ENCODE data around the gene ELF2. TPM values are rescaled to one million over a fixed set of nuclear protein-coding genes. Genes with fewer than 3 reads are reported as not detected.

The ELF2 gene
- total RNA-seq, 1 donor from 2014 or later, result 57.9 TPM

GRCh38 chr4:139145552-139145932 lies 31.5 kb downstream of the ELF2 start:
- Mint-ChIP-seq H3K27me3 (no peaks in the 10 kb centered on the region), H3K36me3 (ENCODE audit: low read depth) (peaks cover 4% of the 10 kb centered on the region), H3K9me3 (peaks cover 5% of the 10 kb centered on the region), H3K4me3 (no peak overlapping the region), H3K27ac (no peak overlapping the region), H3K4me1 (peaks cover 39% of the 10 kb centered on the region)
- TF ChIP-seq, protein P1, sequence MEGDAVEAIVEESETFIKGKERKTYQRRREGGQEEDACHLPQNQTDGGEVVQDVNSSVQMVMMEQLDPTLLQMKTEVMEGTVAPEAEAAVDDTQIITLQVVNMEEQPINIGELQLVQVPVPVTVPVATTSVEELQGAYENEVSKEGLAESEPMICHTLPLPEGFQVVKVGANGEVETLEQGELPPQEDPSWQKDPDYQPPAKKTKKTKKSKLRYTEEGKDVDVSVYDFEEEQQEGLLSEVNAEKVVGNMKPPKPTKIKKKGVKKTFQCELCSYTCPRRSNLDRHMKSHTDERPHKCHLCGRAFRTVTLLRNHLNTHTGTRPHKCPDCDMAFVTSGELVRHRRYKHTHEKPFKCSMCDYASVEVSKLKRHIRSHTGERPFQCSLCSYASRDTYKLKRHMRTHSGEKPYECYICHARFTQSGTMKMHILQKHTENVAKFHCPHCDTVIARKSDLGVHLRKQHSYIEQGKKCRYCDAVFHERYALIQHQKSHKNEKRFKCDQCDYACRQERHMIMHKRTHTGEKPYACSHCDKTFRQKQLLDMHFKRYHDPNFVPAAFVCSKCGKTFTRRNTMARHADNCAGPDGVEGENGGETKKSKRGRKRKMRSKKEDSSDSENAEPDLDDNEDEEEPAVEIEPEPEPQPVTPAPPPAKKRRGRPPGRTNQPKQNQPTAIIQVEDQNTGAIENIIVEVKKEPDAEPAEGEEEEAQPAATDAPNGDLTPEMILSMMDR (IDR thresholded peaks at IDR 0.05), result no peak
- ChIA-PET CTCF (no interaction called here), POLR2A (no interaction called here)
- no peak for DNase-seq
- ATAC-seq (ENCODE audit: low read depth), result no peak
- intact Hi-C loops (cut with micrococcal nuclease), result no loop called here

DNA sequence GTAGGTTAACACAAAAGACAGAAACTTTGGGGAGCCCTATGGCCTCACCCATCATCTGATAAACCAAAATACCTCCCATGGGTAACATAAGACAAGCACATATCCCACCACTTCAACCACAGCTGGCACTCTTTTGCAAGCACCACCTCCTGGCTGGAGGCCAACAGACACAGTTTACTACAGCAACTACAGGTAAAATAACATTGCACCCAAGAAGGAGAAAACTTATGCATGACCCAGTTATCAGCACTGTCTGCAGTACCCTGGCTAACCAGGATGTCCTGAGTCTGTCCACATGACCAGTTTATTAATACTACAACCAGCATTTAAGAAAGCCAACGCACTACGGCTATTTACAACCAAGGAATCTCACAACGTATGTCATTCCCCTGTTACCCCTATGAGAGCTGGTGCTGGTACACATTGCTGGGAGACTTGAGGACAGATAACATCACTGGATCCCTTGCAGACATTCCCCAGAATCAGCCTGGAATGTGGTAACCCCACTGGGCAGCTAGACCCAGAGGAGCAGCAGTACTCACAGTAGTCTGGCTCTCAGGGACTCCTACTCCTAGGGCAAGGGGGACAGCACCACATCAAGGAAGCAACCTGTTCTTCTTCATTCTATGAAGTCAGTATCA lies 32.0 kb downstream of the ELF2 start:
- POLR2A ChIA-PET, result interaction anchor here (1.3 kb wide), 1 partner anchor 31 kb away, joined by 5 read pairs; the partner anchor contains the start of gene ELF2
- DNase-seq (no peak), ATAC-seq (ENCODE audit: low read depth) (no peak)
- TF ChIP-seq, protein P1 (IDR thresholded peaks at IDR 0.05), result no peak
- CTCF ChIA-PET, result no interaction called here
- H3K4me1 Mint-ChIP-seq, result peaks cover 39% of the 10 kb centered on the region
- no peak overlapping the region for H3K4me3 Mint-ChIP-seq
- intact Hi-C loops (cut with micrococcal nuclease), result no loop called here
- H3K27ac Mint-ChIP-seq, result no peak overlapping the region
- H3K27me3 Mint-ChIP-seq, result no peaks in the 10 kb centered on the region
- H3K9me3 Mint-ChIP-seq, result peaks cover 5% of the 10 kb centered on the region
- H3K36me3 Mint-ChIP-seq (ENCODE audit: low read depth), result peaks cover 4% of the 10 kb centered on the region

GRCh38 chr4:139144161-139144859 lies 32.7 kb downstream of the ELF2 start:
- peaks cover 5% of the 10 kb centered on the region for H3K9me3 Mint-ChIP-seq
- H3K27ac Mint-ChIP-seq, result no peak overlapping the region
- CTCF ChIA-PET, result no interaction called here
- H3K36me3 Mint-ChIP-seq (ENCODE audit: low read depth), result peaks cover 4% of the 10 kb centered on the region
- peaks cover 39% of the 10 kb centered on the region for H3K4me1 Mint-ChIP-seq
- intact Hi-C loops (cut with micrococcal nuclease), result no loop called here
- H3K4me3 Mint-ChIP-seq, result no peak overlapping the region
- POLR2A ChIA-PET, result interaction anchor here (1.3 kb wide), 1 partner anchor 32 kb away, joined by 5 read pairs; the partner anchor contains the start of gene ELF2
- no peaks in the 10 kb centered on the region for H3K27me3 Mint-ChIP-seq
- DNase-seq, result no peak
- ATAC-seq (ENCODE audit: low read depth), result no peak
- TF ChIP-seq, protein P1 (IDR thresholded peaks at IDR 0.05), result no peak

DNA sequence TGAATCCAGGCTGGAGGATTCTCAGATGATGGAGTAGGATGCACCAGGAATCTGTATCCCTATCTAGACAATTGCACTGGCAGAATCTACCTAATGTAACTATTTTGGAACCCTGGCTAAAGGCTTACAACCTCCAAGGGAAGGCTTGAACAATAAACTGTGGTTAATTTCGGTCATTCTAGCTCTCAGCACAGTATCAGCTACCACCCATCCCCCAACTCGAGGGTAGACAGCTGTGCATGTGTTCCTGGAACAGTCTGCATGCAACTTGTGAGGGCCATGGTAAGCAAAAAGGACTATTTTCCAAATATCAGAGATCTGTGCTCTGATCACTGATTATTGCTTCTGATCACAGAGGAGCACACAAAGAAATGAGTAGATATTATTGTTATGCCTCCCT lies 34.0 kb downstream of the ELF2 start:
- H3K4me3 Mint-ChIP-seq, result no peak overlapping the region
- intact Hi-C loops (cut with micrococcal nuclease), result loop anchor here (2.0 kb wide), 1 partner anchor 34 kb away; the partner anchor contains the start of gene ELF2
- POLR2A ChIA-PET, result no interaction called here
- no peak for ATAC-seq (ENCODE audit: low read depth)
- TF ChIP-seq, protein P1 (IDR thresholded peaks at IDR 0.05), result no peak
- no peak overlapping the region for H3K27ac Mint-ChIP-seq
- peaks cover 40% of the 10 kb centered on the region for H3K4me1 Mint-ChIP-seq
- peaks cover 4% of the 10 kb centered on the region for H3K36me3 Mint-ChIP-seq (ENCODE audit: low read depth)
- H3K9me3 Mint-ChIP-seq, result peaks cover 5% of the 10 kb centered on the region
- no peak for DNase-seq
- CTCF ChIA-PET, result interaction anchor here (1.0 kb wide), 1 partner anchor 59 kb away, joined by 3 read pairs; no protein-coding TSS in a partner anchor
- H3K27me3 Mint-ChIP-seq, result no peaks in the 10 kb centered on the region

DNA sequence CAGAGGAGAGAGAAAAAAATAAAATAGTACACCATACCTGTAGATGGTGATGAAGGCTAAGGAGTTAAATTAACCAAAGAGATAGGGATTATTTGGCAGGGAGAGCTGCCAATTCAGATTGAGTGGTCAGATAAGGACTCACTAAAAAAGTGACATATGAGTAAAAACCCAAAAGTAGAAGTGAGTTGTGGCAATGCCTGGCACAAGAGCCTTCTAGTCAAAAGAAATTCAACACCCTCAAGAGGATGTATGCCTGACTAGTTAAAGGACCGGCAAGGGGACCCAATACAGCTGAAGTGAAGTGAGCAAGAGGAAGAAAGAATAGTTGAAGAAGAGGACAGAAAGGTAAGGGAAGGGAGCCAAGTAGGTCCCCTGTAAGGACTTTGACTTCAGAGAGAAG lies 34.9 kb downstream of the ELF2 start:
- Mint-ChIP-seq H3K27ac (peak overlapping the region; percentile 18), H3K9me3 (peaks cover 5% of the 10 kb centered on the region), H3K36me3 (ENCODE audit: low read depth) (peaks cover 8% of the 10 kb centered on the region), H3K4me1 (peaks cover 42% of the 10 kb centered on the region), H3K27me3 (no peaks in the 10 kb centered on the region), H3K4me3 (no peak overlapping the region)
- DNase-seq, result no peak
- TF ChIP-seq, protein P1 (IDR thresholded peaks at IDR 0.05), result no peak
- ChIA-PET CTCF (interaction anchor here (1.0 to 1.1 kb wide), 2 partner anchors 26 to 58 kb away, joined by 3 read pairs; no protein-coding TSS in a partner anchor), POLR2A (interaction anchor here (0.6 to 1.3 kb wide), 2 partner anchors 35 to 48 kb away, joined by 3 to 5 read pairs; partner anchors contain the start of gene ELF2)
- ATAC-seq (ENCODE audit: low read depth), result peak; percentile 76
- intact Hi-C loops (cut with micrococcal nuclease), result loop anchor here (2.0 kb wide), 1 partner anchor 35 kb away; the partner anchor contains the start of gene ELF2
